A673 (cell line): ENCODE data around the gene NRXN3. TPM values are rescaled to one million over a fixed set of nuclear protein-coding genes. Genes with fewer than 3 reads are reported as not detected.
"Not testable (repeated sequence)": the region's sequence is repeated elsewhere in the genome, so short reads cannot be mapped to it uniquely, and the experiment has no call there.

Source experiments
- BruUV-seq: library from RNA; stranded (reverse); fragments of 400-500 nt; replicated peaks from 2 replicates; lab custom pipeline; 2021; lab: Mats Ljungman, UMichigan
- CTCF ChIA-PET: fragments of 300-600 bp; sonication (Branson Sonifier 250); formaldehyde crosslinking; loops from one replicate; lab custom pipeline; 2022; ENCODE audit warnings: antibody characterized with exemption; lab: Charles Lee
- POLR2A ChIA-PET: fragments of 300-600 bp; sonication (Branson Sonifier 250); formaldehyde crosslinking; loops from one replicate; lab custom pipeline; 2022; ENCODE audit warnings: antibody characterized with exemption; ENCODE audit not compliant: low non-redundant PET; lab: Charles Lee
- DNase-seq: peaks from one replicate; pipeline ENCODE4 v3.0.0-alpha.2; 2015; ENCODE audit warnings: low spot score
- H3K27ac ChIP-seq: fragments of 200-600 bp; sonication (generic); 2 replicates; pipeline ENCODE4 v1.5.1; 2016; ENCODE audit warnings: mixed run types, low read depth, mild to moderate bottlenecking, mixed read lengths, antibody characterized with exemption, low read length; ENCODE audit not compliant: poor library complexity, severe bottlenecking
- H3K27me3 ChIP-seq: fragments of 200-600 bp; sonication (generic); replicated peaks from 2 replicates; pipeline ENCODE4 v1.6.1; 2017; ENCODE audit warnings: mixed run types, low read depth, mild to moderate bottlenecking, mixed read lengths, antibody characterized with exemption, low read length; ENCODE audit not compliant: insufficient read depth, poor library complexity
- H3K36me3 ChIP-seq: fragments of 200-600 bp; sonication (generic); 2 replicates; pipeline ENCODE4 v1.6.1; 2016; ENCODE audit warnings: mixed run types, mild to moderate bottlenecking, mixed read lengths, antibody characterized with exemption, low read length; ENCODE audit not compliant: insufficient read depth, poor library complexity, severe bottlenecking
- H3K4me1 ChIP-seq: fragments of 200-600 bp; sonication (generic); 2 replicates; pipeline ENCODE4 v1.6.1; 2017; ENCODE audit warnings: mixed run types, mild to moderate bottlenecking, mixed read lengths, antibody characterized with exemption, low read length; ENCODE audit not compliant: insufficient read depth, poor library complexity, severe bottlenecking
- H3K4me3 ChIP-seq: fragments of 200-600 bp; sonication (generic); 2 replicates; pipeline ENCODE4 v1.5.1; 2016; ENCODE audit warnings: low read depth, mixed run types, mild to moderate bottlenecking, mixed read lengths, low read length; ENCODE audit not compliant: poor library complexity, severe bottlenecking
- H3K9me3 ChIP-seq: fragments of 200-600 bp; sonication (generic); 2 replicates; pipeline ENCODE4 v1.6.1; 2016; ENCODE audit warnings: mixed run types, low read depth, mild to moderate bottlenecking, mixed read lengths, antibody characterized with exemption, low read length; ENCODE audit not compliant: poor library complexity, severe bottlenecking
- CTCF ChIP-seq: fragments of 300-800, 200-600 bp; sonication (generic); conservative IDR thresholded peaks from 2 replicates; pipeline ENCODE4 v1.5.1; 2017; ENCODE audit warnings: low read depth, mild to moderate bottlenecking, antibody characterized with exemption, low read length, moderate library complexity, mixed read lengths
- EZH2 ChIP-seq: fragments of 200-600 bp; sonication (generic); IDR thresholded peaks from 2 replicates; pipeline ENCODE4 v1.6.1; 2017; ENCODE audit warnings: borderline replicate concordance, low read depth, mild to moderate bottlenecking, mixed read lengths, antibody characterized with exemption, low read length; ENCODE audit not compliant: poor library complexity, severe bottlenecking
- intact Hi-C: fragments of 100-400 bp; cut with micrococcal nuclease; formaldehyde crosslinking; loops from one replicate; pipeline ENCODE4 v1.10.0; 2022; ENCODE audit not compliant: unreplicated experiment
- total RNA-seq: library from RNA; stranded (reverse); gene quantifications from 2 replicates; pipeline ENCODE4 v1.2.3, GENCODE V29; 2021

Gene NRXN3
- total RNA-seq, 1 experiment from 2014 or later = 0.21 TPM

GRCh38 chr14:78566859-78567172 lies 396.6 kb downstream of the NRXN3 start:
- no peak for TF ChIP-seq EZH2
- no peak for TF ChIP-seq CTCF
- ChIA-PET CTCF (interaction anchor here (0.6 to 1.9 kb wide), 8 partner anchors 12 to 703 kb away, joined by 3 to 20 read pairs (median 6); no protein-coding TSS in a partner anchor), POLR2A (interaction anchor here (0.5 kb wide), 1 partner anchor 59 kb away, joined by 3 read pairs; no protein-coding TSS in a partner anchor)
- Histone ChIP-seq H3K4me1 (no peaks in the 10 kb centered on the region), H3K4me3 (no peak overlapping the region), H3K27ac (no peak overlapping the region), H3K36me3 (no peaks in the 10 kb centered on the region), H3K9me3 (no peaks in the 10 kb centered on the region), H3K27me3 (peaks cover 2% of the 10 kb centered on the region)
- DNase-seq = no peak
- no TSS peak for BruUV-seq
- intact Hi-C loops = loop anchor here (1.0 to 5.0 kb wide), 3 partner anchors 119 to 705 kb away; no protein-coding TSS in a partner anchor

- DNase-seq = peak; percentile 13
- POLR2A ChIA-PET = no interaction called here
- no peak overlapping the region for H3K4me3 ChIP-seq
- no peaks in the 10 kb centered on the region for H3K9me3 ChIP-seq
- no peak for TF ChIP-seq CTCF
- no peak for TF ChIP-seq EZH2
- peaks cover 2% of the 10 kb centered on the region for H3K27me3 ChIP-seq
- intact Hi-C loops = loop anchor here (5.0 kb wide), 1 partner anchor 705 kb away; no protein-coding TSS in a partner anchor
- CTCF ChIA-PET = interaction anchor here (1.9 kb wide), 1 partner anchor 119 kb away, joined by 20 read pairs; no protein-coding TSS in a partner anchor
- no peak overlapping the region for H3K27ac ChIP-seq
- H3K4me1 ChIP-seq = no peaks in the 10 kb centered on the region
- BruUV-seq = no TSS peak
- no peaks in the 10 kb centered on the region for H3K36me3 ChIP-seq
Observed at GRCh38 chr14:78567343-78567742, 397.2 kb downstream of the NRXN3 start.

DNA sequence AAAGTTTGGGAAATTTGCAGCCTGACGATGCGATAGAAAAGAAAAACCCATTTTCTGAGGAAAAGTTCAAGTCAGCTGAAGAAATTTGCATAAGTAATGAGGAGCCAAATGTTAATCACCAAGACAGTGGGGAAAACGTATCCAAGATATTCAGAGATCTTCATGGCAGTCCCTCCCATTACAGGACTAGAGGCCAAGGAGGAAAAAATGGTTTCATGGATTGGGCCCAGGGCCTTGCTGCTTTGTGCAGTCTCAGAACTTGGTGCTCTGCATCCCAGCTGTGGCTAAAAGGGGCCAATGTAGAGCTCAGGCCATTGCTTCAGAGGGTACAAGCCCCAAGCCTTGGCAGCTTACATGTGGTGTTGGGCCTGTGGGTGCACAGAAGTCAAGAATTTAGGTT lies 403.6 kb downstream of the NRXN3 start:
- H3K4me3 ChIP-seq, CTCF ChIA-PET, BruUV-seq, POLR2A ChIA-PET, intact Hi-C loops, H3K27ac ChIP-seq, H3K9me3 ChIP-seq, H3K4me1 ChIP-seq, H3K36me3 ChIP-seq, H3K27me3 ChIP-seq, DNase-seq: not testable (repeated sequence)
